Body of pancreas (tissue), 4 donors: Measurements from ENCODE around the gene PAN3. TPM values are rescaled to one million over a fixed set of nuclear protein-coding genes. Genes with fewer than 3 reads are reported as not detected.

Source experiments
- ATAC-seq: fragments of 150-250 bp; one replicate; pipeline ENCODE4 v1.9.1; 2016
- DNase-seq, 4 donors: peaks; one replicate each; pipeline ENCODE4 v3.0.0-alpha.2; 2019
- H3K27ac ChIP-seq, 4 donors: fragments of 200-600 bp; sonication (generic); 1 replicate in 3 of 4; 2 replicates in 1 of 4; pipeline versions ENCODE4 v1.5.1 to v1.6.1; 2016 to 2019; ENCODE audit warnings: mild to moderate bottlenecking in 1 of 4, mixed read lengths in 1 of 4, moderate library complexity in 1 of 4
- H3K27me3 ChIP-seq, 2 donors: fragments of 200-600 bp; sonication (generic); one replicate each; pipeline ENCODE4 v1.6.0; 2016; ENCODE audit warnings: mild to moderate bottlenecking in 1 of 2
- H3K36me3 ChIP-seq, 2 donors: fragments of 200-600 bp; sonication (generic); replicated peaks in 1 of 2; 2 replicates each; pipeline ENCODE4 v1.5.1; 2016; ENCODE audit warnings: low read depth in 2 of 2; ENCODE audit not compliant: insufficient read depth in 1 of 2
- H3K4me1 ChIP-seq: fragments of 200-600 bp; sonication (generic); one replicate; pipeline ENCODE4 v1.6.0; 2016
- H3K4me3 ChIP-seq, 2 donors: fragments of 200-600 bp; sonication (generic); 1 replicate in 1 of 2; 2 replicates in 1 of 2; pipeline ENCODE4 v1.5.1; 2016 to 2019
- H3K9me3 ChIP-seq, 3 donors: fragments of 200-600 bp; sonication (generic); 1 replicate in 2 of 3; 2 replicates in 1 of 3; pipeline ENCODE4 v1.5.1; 2016
- CTCF ChIP-seq, 7 experiments: fragments of 450-650 bp in 4 of 7; fragments of 200-600 bp in 3 of 7; sonication (generic) in 3 of 7; IDR thresholded peaks; one replicate each; pipeline ENCODE4 v1.5.1; 2016 to 2019; ENCODE audit warnings: antibody characterized with exemption in 7 of 7
- POLR2A ChIP-seq, 3 donors: fragments of 450-650 bp; IDR thresholded peaks; one replicate each; pipeline ENCODE4 v1.6.1; 2016; ENCODE audit warnings: antibody characterized with exemption in 3 of 3, mild to moderate bottlenecking in 2 of 3
- WGBS, 2 donors: methylation state at CpG; one replicate each; pipeline ENCODE4 v1.1.5; 2017; 5-methylcytosine and 5-hydroxymethylcytosine counted together
- intact Hi-C: fragments of 100-400 bp; cut with DNase I; formaldehyde crosslinking; loops from one replicate; pipeline ENCODE4 v1.15.1; 2023
- total RNA-seq, 2 donors: library from RNA; depleted of rRNA; stranded (reverse); fragments of >200 nt; gene quantifications; one replicate each; pipeline ENCODE4 v1.1.0, GENCODE V29; 2016

Gene PAN3
- total RNA-seq, 2 donors from 2014 or later = 31.4 to 36.3 TPM

GRCh38 chr13:28324181-28324789, 185.9 kb downstream of the PAN3 start:
- H3K27ac ChIP-seq = no peak overlapping the region
- H3K4me3 ChIP-seq = no peak overlapping the region
- intact Hi-C loops = loop anchor here (10.0 kb wide), 2 partner anchors 301 to 471 kb away; no protein-coding TSS in a partner anchor
- no peaks in the 10 kb centered on the region for H3K4me1 ChIP-seq
- H3K27me3 ChIP-seq = no peaks in the 10 kb centered on the region
- DNase-seq (peak; percentile 53 to 71 (median 60)), ATAC-seq (peak; percentile 56)
- H3K9me3 ChIP-seq = no peaks in the 10 kb centered on the region
- H3K36me3 ChIP-seq = no peaks in the 10 kb centered on the region
- WGBS, 2 donors = 23 to 27% methylated on average over 4 of the region's 4 CpGs
- peak; percentile 60 to 79 (median 65) for TF ChIP-seq CTCF (IDR thresholded peaks at IDR 0.05)
- TF ChIP-seq POLR2A (IDR thresholded peaks at IDR 0.05) = no peak

GRCh38 chr13:28325022-28325421, 186.7 kb downstream of the PAN3 start:
- ATAC-seq (no peak), DNase-seq (no peak)
- whole genome bisulfite sequencing, 2 donors = 48 to 55% methylated on average over 2 of the region's 2 CpGs
- no peaks in the 10 kb centered on the region for H3K9me3 ChIP-seq
- no peak overlapping the region for H3K4me3 ChIP-seq
- H3K4me1 ChIP-seq = no peaks in the 10 kb centered on the region
- intact Hi-C loops = loop anchor here (10.0 kb wide), 2 partner anchors 300 to 470 kb away; no protein-coding TSS in a partner anchor
- H3K36me3 ChIP-seq = no peaks in the 10 kb centered on the region
- H3K27me3 ChIP-seq = no peaks in the 10 kb centered on the region
- no peak for TF ChIP-seq CTCF (IDR thresholded peaks at IDR 0.05)
- H3K27ac ChIP-seq = no peak overlapping the region

DNA sequence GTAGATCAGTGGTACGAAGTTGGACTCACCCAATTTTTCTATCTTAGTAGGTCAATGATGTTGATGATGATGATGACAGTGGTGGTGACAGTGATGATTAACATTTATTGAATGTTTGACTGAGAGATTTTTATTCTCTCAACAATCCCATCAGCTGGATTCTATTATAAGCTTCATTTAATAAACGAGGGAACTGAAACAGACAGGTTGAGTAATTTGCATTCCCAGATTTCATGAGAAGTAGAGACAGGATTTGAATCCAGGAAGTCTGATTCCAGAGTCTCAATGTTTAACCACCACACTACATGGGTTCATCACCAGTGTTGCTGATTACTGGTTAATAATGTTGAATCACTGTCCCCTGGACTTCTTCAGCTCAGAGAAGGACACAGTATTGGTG, 187.7 kb downstream of the PAN3 start:
- H3K4me1 ChIP-seq = no peaks in the 10 kb centered on the region
- H3K36me3 ChIP-seq = no peaks in the 10 kb centered on the region
- 46 to 59% methylated on average over 2 of the region's 2 CpGs for WGBS, 2 donors
- ATAC-seq = no peak
- no peak overlapping the region for H3K4me3 ChIP-seq
- TF ChIP-seq CTCF (IDR thresholded peaks at IDR 0.05) (no peak), POLR2A (IDR thresholded peaks at IDR 0.05) (no peak)
- no peaks in the 10 kb centered on the region for H3K9me3 ChIP-seq
- H3K27me3 ChIP-seq = no peaks in the 10 kb centered on the region
- H3K27ac ChIP-seq = no peak overlapping the region
- no peak for DNase-seq
- intact Hi-C loops = loop anchor here (10.0 kb wide), 2 partner anchors 299 to 469 kb away; no protein-coding TSS in a partner anchor

GRCh38 chr13:28327373-28328270, 189.3 kb downstream of the PAN3 start:
- intact Hi-C loops = loop anchor here (10.0 kb wide), 2 partner anchors 297 to 467 kb away; no protein-coding TSS in a partner anchor

More at GRCh38 chr13:28327373-28328270, 189.3 kb downstream of the PAN3 start:
- Histone ChIP-seq H3K4me3 (no peak overlapping the region), H3K4me1 (no peaks in the 10 kb centered on the region), H3K36me3 (no peaks in the 10 kb centered on the region), H3K9me3 (no peaks in the 10 kb centered on the region), H3K27ac (no peak overlapping the region), H3K27me3 (no peaks in the 10 kb centered on the region)
- TF ChIP-seq POLR2A (IDR thresholded peaks at IDR 0.05) (no peak), CTCF (IDR thresholded peaks at IDR 0.05) (no peak)
- WGBS, 2 donors = 72 to 79% methylated on average over 13 to 14 of the region's 14 CpGs
- no peak for DNase-seq
- ATAC-seq = no peak
